Measurements from ENCODE around the gene TESPA1. TPM values are rescaled to one million over a fixed set of nuclear protein-coding genes. Genes with fewer than 3 reads are reported as not detected.

The TESPA1 gene
- total and polyA plus RNA-seq, 2 of the 8 experiments (the other 6 are each of a cell fraction or from before 2014, with no cell fraction given) = not detected

DNA sequence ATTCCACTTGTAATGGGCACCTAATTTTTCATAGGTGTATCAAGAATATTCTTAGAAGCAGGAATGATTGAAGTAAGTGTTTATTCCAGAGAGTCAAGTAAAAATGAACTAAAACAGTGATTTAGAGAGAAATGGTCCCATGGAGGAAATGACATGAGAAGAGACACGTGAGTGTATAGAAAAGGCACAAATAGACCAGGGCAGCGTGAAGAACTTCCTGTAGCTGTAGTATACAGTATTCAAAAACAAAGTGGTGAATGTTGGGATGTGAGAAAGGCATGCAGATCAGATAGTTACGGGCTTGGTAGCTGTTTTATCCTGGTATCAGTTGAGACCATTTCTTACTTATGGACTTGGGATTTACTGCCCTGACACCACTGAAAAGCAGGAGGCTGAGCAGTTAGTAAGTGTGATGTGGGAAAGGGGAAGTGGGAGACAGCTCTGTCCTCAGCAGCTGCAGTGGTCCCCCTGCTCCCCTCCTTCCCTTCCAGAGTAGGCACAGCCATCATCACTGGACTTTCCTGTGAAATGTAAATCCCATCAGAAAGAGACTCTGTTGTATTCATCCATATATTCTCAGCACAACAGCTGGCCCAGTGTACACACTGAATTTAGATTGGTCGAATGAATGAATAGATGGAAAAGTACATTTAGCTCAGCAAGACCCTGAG lies 16.8 kb upstream of the TESPA1 start:
- Histone ChIP-seq H2BK12ac (ENCODE audit: low read depth, low read length) (no peak overlapping the region), H2BK20ac (ENCODE audit: low read length) (no peak overlapping the region), H3K79me1 (ENCODE audit: low read depth, low read length) (no peaks in the 10 kb centered on the region), H3K27me3 (replicated peaks in 1 of 4; ENCODE audit: control insufficient read depth in 3 of 4, extremely low read depth in 1 of 4, insufficient read depth in 3 of 4, low read length in 3 of 4) (no peaks in the 10 kb centered on the region), H4K8ac (ENCODE audit: extremely low read depth, insufficient read depth, low read length) (no peak overlapping the region), H3K27ac (ENCODE audit: low read depth, low read length) (no peak overlapping the region), H3K9me3 (ENCODE audit: insufficient read depth in 2 of 2, low read depth in 1 of 2, low read length in 1 of 2) (no peaks in the 10 kb centered on the region), H2BK120ac (replicated peaks; ENCODE audit: low read depth, low read length) (no peak overlapping the region), H3K56ac (replicated peaks; ENCODE audit: insufficient read length, low read depth, low read length) (no peak overlapping the region), H3K23me2 (ENCODE audit: low read depth, low read length) (no peaks in the 10 kb centered on the region; the same call in 1 of the 2 replicates), H3K23ac (ENCODE audit: insufficient read length) (no peak overlapping the region), H2BK15ac (ENCODE audit: low read length) (no peak overlapping the region), H3K36me3 (ENCODE audit: control insufficient read depth in 2 of 4, insufficient read depth in 4 of 4, low read length in 3 of 4) (no peaks in the 10 kb centered on the region), H3K4me3 (ENCODE audit: extremely low read depth in 1 of 4, insufficient read depth in 2 of 4, low read depth in 3 of 4, low read length in 4 of 4) (no peak overlapping the region), H4K5ac (ENCODE audit: insufficient read length, low read depth, low read length) (no peak overlapping the region), H4K91ac (replicated peaks; ENCODE audit: insufficient read length, low read length) (no peak overlapping the region), H2AFZ (ENCODE audit: low read length) (no peak overlapping the region), H3K4me1 (replicated peaks in 1 of 4; ENCODE audit: control insufficient read depth in 3 of 4, insufficient read depth in 4 of 4, low read length in 3 of 4) (peaks cover 3 to 15% (median 11%) of the 10 kb centered on the region in 4 experiments; a peak in 5 of 7 replicates), H3K9ac (replicated peaks in 1 of 4; ENCODE audit: extremely low read depth in 1 of 4, low read depth in 3 of 4, low read length in 3 of 4) (no peak overlapping the region), H3K4ac (replicated peaks; ENCODE audit: insufficient read length, low read depth, low read length) (no peak overlapping the region), H3K18ac (ENCODE audit: extremely low read depth, low read length) (no peak overlapping the region), H4K20me1 (replicated peaks in 1 of 2; ENCODE audit: control insufficient read depth in 1 of 2, insufficient read depth in 2 of 2, low read length in 2 of 2) (no peaks in the 10 kb centered on the region), H2AK5ac (ENCODE audit: low read depth, low read length) (no peak overlapping the region), H3K79me2 (ENCODE audit: control insufficient read depth in 1 of 2, insufficient read depth in 2 of 2, low read length in 2 of 2) (no peaks in the 10 kb centered on the region), H3K4me2 (ENCODE audit: insufficient read depth in 1 of 2, low read depth in 2 of 2, low read length in 2 of 2) (no peak overlapping the region), H2BK5ac (ENCODE audit: low read depth, low read length) (no peak overlapping the region), H3K14ac (ENCODE audit: insufficient read length) (no peak overlapping the region)
- FAIRE-seq (no peak), DNase-seq (ENCODE audit: low read depth in 1 of 2, low spot score in 2 of 2) (no peak)
- ChIA-PET CTCF (ENCODE audit: partially characterized antibody) (interaction anchor here (0.9 to 13.9 kb wide), 4 partner anchors 8 to 67 kb away, joined by 3 to 627 read pairs (median 14); no protein-coding TSS in a partner anchor), POLR2A (ENCODE audit: partially characterized antibody) (no interaction called here)
- 90% methylated on average over 4 of the region's 4 CpGs; no CpG with 5 or more reads in 1 of the 2 experiments for WGBS, 2 experiments (ENCODE audit: extremely low coverage in 1 of 2, insufficient coverage in 1 of 2, insufficient read length in 1 of 2, insufficient replicate concordance in 2 of 2, low coverage in 1 of 2, low lambda C conversion rate in 2 of 2, missing lambda C conversion rate in 1 of 2)
- TF ChIP-seq, protein P1, sequence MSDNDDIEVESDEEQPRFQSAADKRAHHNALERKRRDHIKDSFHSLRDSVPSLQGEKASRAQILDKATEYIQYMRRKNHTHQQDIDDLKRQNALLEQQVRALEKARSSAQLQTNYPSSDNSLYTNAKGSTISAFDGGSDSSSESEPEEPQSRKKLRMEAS (IDR thresholded peaks at IDR 0.05) = no peak
- TF ChIP-seq CEBPB (IDR thresholded peaks at IDR 0.05; ENCODE audit: low read depth, low read length) = no peak
- no peak for TF ChIP-seq FOSL1 (IDR thresholded peaks at IDR 0.05; ENCODE audit: insufficient read depth, low read depth, low read length)
- no peak for TF ChIP-seq RFX5 (IDR thresholded peaks at IDR 0.05; ENCODE audit: borderline replicate concordance, low read depth, low read length)
- no peak for TF ChIP-seq NANOG (IDR thresholded peaks at IDR 0.05; ENCODE audit: insufficient read depth, low read depth, low read length, poor library complexity, severe bottlenecking)
- TF ChIP-seq SIN3A (conservative IDR thresholded peaks at IDR 0.05 in 1 of 2, IDR thresholded peaks at IDR 0.05 in 1 of 2; ENCODE audit: low read depth in 1 of 2, low read length in 2 of 2) = no peak
- TF ChIP-seq EGR1 (IDR thresholded peaks at IDR 0.05; ENCODE audit: borderline replicate concordance, low read depth, low read length) = no peak
- no peak for TF ChIP-seq CBX8 (IDR thresholded peaks at IDR 0.05; ENCODE audit: borderline replicate concordance, low read depth, low read length)
- TF ChIP-seq RNF2 (IDR thresholded peaks at IDR 0.05; ENCODE audit: borderline replicate concordance, low read depth, low read length, missing control alignments, poor library complexity, severe bottlenecking) = no peak
